HepG2 (cell line): ENCODE results near the gene KLHL17. TPM values are rescaled to one million over a fixed set of nuclear protein-coding genes. Genes with fewer than 3 reads are reported as not detected.
A peak's percentile ranks its signal among the peaks of the same experiment; 100 is the strongest.

Experiments
- ATAC-seq: fragments of 200-7000 bp; cut with Tn5 transposase; 3 replicates; pipeline ENCODE4 v1.9.1; 2020; ENCODE audit warnings: mild to moderate bottlenecking, moderate library complexity
- BruUV-seq: library from RNA; stranded (reverse); fragments of 400-500 nt; replicated peaks from 2 replicates; lab custom pipeline; 2021; lab: Mats Ljungman, UMichigan
- CTCF ChIA-PET: fragments of 300-600 bp; formaldehyde crosslinking; extraction: SDS; loops from one replicate; lab custom pipeline; 2021; ENCODE audit warnings: low total read pairs, inconsistent platforms, low intra/inter-chr PET ratio; lab: Yijun Ruan, JAX
- POLR2A ChIA-PET: fragments of 350-600 bp; sonication (Branson Sonifier 250); formaldehyde crosslinking; loops from one replicate; lab custom pipeline; 2020; ENCODE audit warnings: antibody characterized with exemption, inconsistent platforms; lab: Yijun Ruan, JAX
- DNase-seq: peaks from one replicate; pipeline ENCODE4 v3.0.0-alpha.2; 2015; ENCODE audit warnings: low spot score
- FAIRE-seq: peaks from 3 replicates; lab custom pipeline; 2011; peaks lifted over from hg19 to GRCh38; lab: Jason Lieb, UNC
- H2AFZ ChIP-seq: one replicate; pipeline ENCODE4 v1.6.1; 2011; ENCODE audit warnings: low read length, inconsistent platforms
- H3K27ac ChIP-seq: fragments of 300-600 bp; 3 replicates; pipeline ENCODE4 v1.8.0; 2011; ENCODE audit warnings: mixed run types, mild to moderate bottlenecking, mixed read lengths, low read length, inconsistent platforms; ENCODE audit not compliant: insufficient read depth; ENCODE audit errors: extremely low read length
- H3K27me3 ChIP-seq, 2 experiments: fragments of 200-600 bp in 1 of 2; 2 replicates in 1 of 2; 3 replicates in 1 of 2; pipeline versions ENCODE4 v1.6.0 to v1.8.0; 2011; ENCODE audit warnings: low read length in 2 of 2, mild to moderate bottlenecking in 2 of 2, moderate library complexity in 2 of 2, inconsistent platforms in 1 of 2; ENCODE audit not compliant: insufficient read depth in 2 of 2, control insufficient read depth in 1 of 2
- H3K36me3 ChIP-seq, 2 experiments: fragments of 200-600 bp in 1 of 2; replicated peaks in 1 of 2; 2 replicates in 1 of 2; 3 replicates in 1 of 2; pipeline versions ENCODE4 v1.5.1 to v1.8.0; 2011; ENCODE audit warnings: low read length in 2 of 2, inconsistent platforms in 1 of 2; ENCODE audit not compliant: insufficient read depth in 2 of 2, control insufficient read depth in 1 of 2
- H3K4me1 ChIP-seq: 2 replicates; pipeline ENCODE4 v1.5.1; 2012; ENCODE audit warnings: low read length, inconsistent platforms; ENCODE audit not compliant: insufficient read depth
- H3K4me2 ChIP-seq: 2 replicates; pipeline ENCODE4 v1.6.0; 2011; ENCODE audit warnings: low read depth, low read length, inconsistent platforms
- H3K4me3 ChIP-seq, 3 experiments: fragments of 200-600 bp in 1 of 3; sonication (generic), shearing (Covaris generic) in 1 of 3; replicated peaks in 1 of 3; 2 replicates each; pipeline ENCODE4 v1.5.1; 2011 to 2016; ENCODE audit warnings: low read length in 3 of 3, inconsistent platforms in 2 of 3, low read depth in 2 of 3, mild to moderate bottlenecking in 2 of 3, control low read depth in 1 of 3, mixed read lengths in 1 of 3; ENCODE audit not compliant: insufficient read depth in 1 of 3
- H3K79me2 ChIP-seq: one replicate; pipeline ENCODE4 v1.6.1; 2011; ENCODE audit warnings: low read length, inconsistent platforms; ENCODE audit not compliant: insufficient read depth
- H3K9ac ChIP-seq: 2 replicates; pipeline ENCODE4 v1.6.0; 2011; ENCODE audit warnings: mild to moderate bottlenecking, low read depth, low read length, inconsistent platforms; ENCODE audit not compliant: insufficient read depth
- H3K9me3 ChIP-seq: 2 replicates; pipeline ENCODE4 v1.5.1; 2012; ENCODE audit warnings: mild to moderate bottlenecking, low read length
- H4K20me1 ChIP-seq: 2 replicates; pipeline ENCODE4 v1.6.0; 2011; ENCODE audit warnings: inconsistent platforms, mild to moderate bottlenecking, low read length, moderate library complexity; ENCODE audit not compliant: insufficient read depth
- ATF3 ChIP-seq: sonication (generic); formaldehyde crosslinking; IDR thresholded peaks from 2 replicates; pipeline ENCODE4 v1.4.0; 2020; ENCODE audit warnings: missing genetic modification reagents
- CAMTA2 ChIP-seq: sonication (generic); formaldehyde crosslinking; IDR thresholded peaks from 2 replicates; pipeline ENCODE4 v1.4.0; 2020; ENCODE audit warnings: mild to moderate bottlenecking, missing genetic modification reagents, borderline replicate concordance
- FOXP1 ChIP-seq, 2 experiments: fragments of 450-650 bp in 1 of 2; IDR thresholded peaks; 2 replicates each; pipeline ENCODE4 v1.6.1; 2017 to 2018; ENCODE audit warnings: antibody characterized with exemption in 1 of 2
- GTF3A ChIP-seq: sonication (generic); formaldehyde crosslinking; conservative IDR thresholded peaks from 2 replicates; pipeline ENCODE4 v1.4.0; 2020; ENCODE audit warnings: mild to moderate bottlenecking, missing genetic modification reagents
- MLX ChIP-seq: IDR thresholded peaks from 2 replicates; pipeline ENCODE4 v1.6.1; 2016
- SIN3A ChIP-seq: IDR thresholded peaks from 2 replicates; pipeline ENCODE4 v1.6.1; 2011; ENCODE audit warnings: low read depth, mild to moderate bottlenecking, control low read depth, low read length, borderline replicate concordance
- TCF7L2 ChIP-seq: IDR thresholded peaks from 2 replicates; pipeline ENCODE4 v1.6.1; 2011; ENCODE audit warnings: mild to moderate bottlenecking, low read depth, low read length, moderate library complexity
- THAP11 ChIP-seq: IDR thresholded peaks from 2 replicates; pipeline ENCODE4 v1.6.1; 2016; ENCODE audit warnings: missing biosample characterization, missing genetic modification reagents
- ZBTB3 ChIP-seq: sonication (generic); formaldehyde crosslinking; IDR thresholded peaks from 2 replicates; pipeline ENCODE4 v1.4.0; 2020; ENCODE audit warnings: low read depth, mild to moderate bottlenecking, moderate library complexity, missing genetic modification reagents, borderline replicate concordance
- ZKSCAN1 ChIP-seq: fragments of 150-350 bp; IDR thresholded peaks from 2 replicates; pipeline ENCODE4 v1.6.1; 2014; ENCODE audit warnings: low read length
- ZMAT5 ChIP-seq: sonication (generic); formaldehyde crosslinking; IDR thresholded peaks from 2 replicates; pipeline ENCODE4 v1.5.0; 2020; ENCODE audit warnings: mild to moderate bottlenecking, low read depth, missing genetic modification reagents, borderline replicate concordance
- ZNF446 ChIP-seq: sonication (generic); formaldehyde crosslinking; IDR thresholded peaks from 2 replicates; pipeline ENCODE4 v1.5.0; 2020; ENCODE audit warnings: mild to moderate bottlenecking, missing genetic modification reagents
- ZNF468 ChIP-seq: sonication (generic); formaldehyde crosslinking; IDR thresholded peaks from 2 replicates; pipeline ENCODE4 v1.8.0; 2022; ENCODE audit warnings: mild to moderate bottlenecking, moderate library complexity, missing genetic modification reagents
- ZNF678 ChIP-seq: sonication (generic); formaldehyde crosslinking; IDR thresholded peaks from 2 replicates; pipeline ENCODE4 v1.4.0; 2020; ENCODE audit warnings: mild to moderate bottlenecking, missing genetic modification reagents
- ZNF687 ChIP-seq: sonication (generic); formaldehyde crosslinking; IDR thresholded peaks from 2 replicates; pipeline ENCODE4 v1.5.1; 2020; ENCODE audit warnings: mild to moderate bottlenecking, missing genetic modification reagents, moderate library complexity
- ZNF710 ChIP-seq: sonication (generic); formaldehyde crosslinking; IDR thresholded peaks from 2 replicates; pipeline ENCODE4 v1.5.0; 2020; ENCODE audit warnings: mild to moderate bottlenecking, missing genetic modification reagents, borderline replicate concordance
- WGBS: methylation state at CpG from one replicate; pipeline ENCODE4 v1.1.6; 2017; ENCODE audit warnings: low lambda C conversion rate; 5-methylcytosine and 5-hydroxymethylcytosine counted together
- in situ Hi-C: cut with HindIII; loops from 2 replicates; pipeline ENCODE4 v1.10.0; 2017; ENCODE audit warnings: low pct_unique_long_range_greater_than_20kb; ENCODE audit not compliant: extremely low pct_ligation_motif_present
- intact Hi-C: fragments of 100-400 bp; cut with micrococcal nuclease; formaldehyde crosslinking; loops from one replicate; pipeline ENCODE4 v1.10.0; 2022; ENCODE audit not compliant: unreplicated experiment
- polyA plus RNA-seq, 8 experiments: library from polyadenylated mRNA; depleted of rRNA in 3 of 8; stranded (reverse) in 7 of 8; unstranded in 1 of 8; fragments of >200 nt; fragmentation: Illumina TruSeq in 4 of 8; extraction: Trizol in 4 of 8; gene quantifications; 2 replicates each; pipeline versions ENCODE4 v1.2.1 to v1.2.3, GENCODE V29; 2011 to 2016; ENCODE audit warnings: low read depth in 4 of 8, missing spikeins in 1 of 8, mixed read lengths in 1 of 8; ENCODE audit not compliant: insufficient read depth in 1 of 8
- total RNA-seq, 5 experiments: library from RNA; depleted of rRNA; stranded (reverse); fragments of >200 nt; fragmentation: Illumina TruSeq; extraction: Trizol; gene quantifications; 2 replicates each; pipeline ENCODE4 v1.2.3, GENCODE V29; 2016; ENCODE audit warnings: low read depth in 1 of 5

The KLHL17 gene
- total and polyA plus RNA-seq, 2 of the 13 experiments (the other 11 are each of a cell fraction or from before 2014, with no cell fraction given): 9.3 to 24.7 TPM

- WGBS: 79% methylated on average over 7 of the region's 22 CpGs
- H3K27me3 ChIP-seq: no peaks in the 10 kb centered on the region
- peak overlapping the region in 1 of 3 experiments; percentile 77; a peak in 1 of 6 replicates for H3K4me3 ChIP-seq
- H3K79me2 ChIP-seq: peaks cover 15% of the 10 kb centered on the region
- peak overlapping the region; percentile 77; the same call in 1 of the 2 replicates for H3K9ac ChIP-seq
- no peak overlapping the region for H2AFZ ChIP-seq
- H3K36me3 ChIP-seq: no peaks in the 10 kb centered on the region
- DNase-seq (no peak), FAIRE-seq (no peak), ATAC-seq (no peak)
- ChIA-PET CTCF (no interaction called here), POLR2A (interaction anchor here (1.0 to 1.6 kb wide), 2 partner anchors 10 to 14 kb away, joined by 3 to 9 read pairs; partner anchors contain the start of gene ISG15)
- no TSS peak for BruUV-seq
- H3K4me1 ChIP-seq: peaks cover 54% of the 10 kb centered on the region
- peak overlapping the region; percentile 87; the same call in 1 of the 2 replicates for H3K4me2 ChIP-seq
- in situ Hi-C loops: no loop called here
- no peaks in the 10 kb centered on the region for H4K20me1 ChIP-seq
- no peaks in the 10 kb centered on the region for H3K9me3 ChIP-seq
- no peak overlapping the region for H3K27ac ChIP-seq
- intact Hi-C loops: loop anchor here (10.0 kb wide), 1 partner anchor 231 kb away; the partner anchor contains the start of genes B3GALT6 and SDF4
- TF ChIP-seq SIN3A: no peak
- no peak for TF ChIP-seq FOXP1 (IDR thresholded peaks at IDR 0.05)
- no peak for TF ChIP-seq FOXP1 (CRISPR knock-in tag; IDR thresholded peaks at IDR 0.05)
- no peak for TF ChIP-seq ZNF678
- no peak for TF ChIP-seq ZBTB3 (CRISPR knock-in tag)
- TF ChIP-seq ZNF687 (CRISPR knock-in tag): no peak
- TF ChIP-seq ZNF468: no peak
- no peak for TF ChIP-seq MLX (CRISPR knock-in tag)
- no peak for TF ChIP-seq CAMTA2
- TF ChIP-seq ZNF446 (CRISPR knock-in tag): 0 out of 2 replicates have a peak, but pooled peaks have one; percentile 17
- TF ChIP-seq ZMAT5: no peak
- TF ChIP-seq GTF3A (CRISPR knock-in tag): no peak
- peak; percentile 55; the same call in 1 of the 2 replicates for TF ChIP-seq ZKSCAN1
- no peak for TF ChIP-seq ATF3 (CRISPR knock-in tag)
- TF ChIP-seq TCF7L2: no peak
- no peak for TF ChIP-seq ZNF710 (CRISPR knock-in tag)
- no peak for TF ChIP-seq THAP11
These were observed 43.4 kb downstream of the KLHL17 start for GRCh38 chr1:1003618-1004419.
